Neural cell (in vitro differentiated cells): ENCODE data around the gene DSCAM. TPM values are rescaled to one million over a fixed set of nuclear protein-coding genes. Genes with fewer than 3 reads are reported as not detected.

Source experiments
- H2AFZ ChIP-seq: fragments of 200-600, 300-800 bp; sonication (generic), shearing (Covaris generic); 2 replicates; pipeline ENCODE4 v1.6.0; 2014; ENCODE audit warnings: low read depth, mild to moderate bottlenecking, antibody characterized with exemption, low read length, moderate library complexity
- H3F3A ChIP-seq: fragments of 200-600 bp; shearing (Covaris generic); 2 replicates; pipeline ENCODE4 v1.6.1; 2016; ENCODE audit warnings: mild to moderate bottlenecking, moderate library complexity, mixed read lengths, antibody characterized with exemption, low read length; ENCODE audit not compliant: insufficient read depth, poor library complexity, severe bottlenecking
- H3K27ac ChIP-seq: fragments of 200-600, 300-800 bp; sonication (generic), shearing (Covaris generic); 2 replicates; pipeline ENCODE4 v1.5.1; 2014; ENCODE audit warnings: mild to moderate bottlenecking, low read length, moderate library complexity
- H3K27me3 ChIP-seq: fragments of 300-800, 200-600 bp; sonication (generic), shearing (Covaris generic); 2 replicates; pipeline ENCODE4 v1.6.0; 2014; ENCODE audit warnings: mild to moderate bottlenecking, low read depth, low read length, moderate library complexity; ENCODE audit not compliant: insufficient read depth
- H3K36me3 ChIP-seq: fragments of 300-800, 200-600 bp; sonication (generic), shearing (Covaris generic); 2 replicates; pipeline ENCODE4 v1.5.1; 2014; ENCODE audit warnings: mild to moderate bottlenecking, antibody characterized with exemption, low read length, moderate library complexity; ENCODE audit not compliant: insufficient read depth
- H3K4me2 ChIP-seq: fragments of 300-800, 200-600 bp; sonication (generic), shearing (Covaris generic); 2 replicates; pipeline ENCODE4 v1.6.0; 2014; ENCODE audit warnings: mild to moderate bottlenecking, low read length
- H3K4me3 ChIP-seq: fragments of 300-800, 200-600 bp; sonication (generic), shearing (Covaris generic); 2 replicates; pipeline ENCODE4 v1.5.1; 2014; ENCODE audit warnings: mild to moderate bottlenecking, low read length, moderate library complexity
- H3K79me2 ChIP-seq: fragments of 200-600 bp; shearing (Covaris generic); replicated peaks from 2 replicates; pipeline ENCODE4 v1.6.0; 2014; ENCODE audit warnings: mild to moderate bottlenecking, low read length, moderate library complexity; ENCODE audit not compliant: insufficient read depth
- H3K9ac ChIP-seq: fragments of 300-800, 200-600 bp; sonication (generic), shearing (Covaris generic); 2 replicates; pipeline ENCODE4 v1.6.1; 2016; ENCODE audit warnings: mild to moderate bottlenecking, low read length, mixed read lengths
- H3K9me2 ChIP-seq: fragments of 200-600 bp; shearing (Covaris generic); 2 replicates; pipeline ENCODE4 v1.6.1; 2016; ENCODE audit warnings: mild to moderate bottlenecking, low read length, mixed read lengths; ENCODE audit not compliant: insufficient read depth
- H3K9me3 ChIP-seq: fragments of 200-600, 300-800 bp; sonication (generic), shearing (Covaris generic); 2 replicates; pipeline ENCODE4 v1.6.1; 2016; ENCODE audit warnings: mild to moderate bottlenecking, mixed run types, low read length, moderate library complexity, mixed read lengths
- H4K20me1 ChIP-seq: fragments of 200-600 bp; shearing (Covaris generic); 2 replicates; pipeline ENCODE4 v1.6.1; 2016; ENCODE audit warnings: mild to moderate bottlenecking, mixed run types; ENCODE audit not compliant: insufficient read depth
- EP300 ChIP-seq: fragments of 450-650 bp; conservative IDR thresholded peaks from 2 replicates; pipeline ENCODE4 v1.6.1; 2014; ENCODE audit warnings: antibody characterized with exemption, mild to moderate bottlenecking, moderate library complexity; ENCODE audit not compliant: poor library complexity, severe bottlenecking
- EZH2 ChIP-seq: fragments of 200-600, 300-800 bp; shearing (Covaris generic), sonication (generic); IDR thresholded peaks from 2 replicates; pipeline ENCODE4 v1.6.1; 2014; ENCODE audit warnings: antibody characterized with exemption, low read length, borderline replicate concordance, mild to moderate bottlenecking; ENCODE audit not compliant: insufficient read depth, poor library complexity, severe bottlenecking
- MXI1 ChIP-seq: fragments of 450-650 bp; conservative IDR thresholded peaks from 2 replicates; pipeline ENCODE4 v1.6.1; 2014; ENCODE audit warnings: antibody characterized with exemption, mild to moderate bottlenecking; ENCODE audit not compliant: poor library complexity, severe bottlenecking
- POLR2AphosphoS5 ChIP-seq: IDR thresholded peaks from 2 replicates; pipeline ENCODE4 v1.6.1; 2012
- RAD21 ChIP-seq: fragments of 450-650 bp; conservative IDR thresholded peaks from 2 replicates; pipeline ENCODE4 v1.6.1; 2014; ENCODE audit warnings: antibody characterized with exemption, mild to moderate bottlenecking, moderate library complexity
- SMC3 ChIP-seq: fragments of 450-650 bp; conservative IDR thresholded peaks from 2 replicates; pipeline ENCODE4 v1.6.1; 2014; ENCODE audit warnings: antibody characterized with exemption, mild to moderate bottlenecking, moderate library complexity; ENCODE audit not compliant: poor library complexity
- TAF1 ChIP-seq: IDR thresholded peaks from 2 replicates; pipeline ENCODE4 v1.6.1; 2012; ENCODE audit warnings: low read depth
- polyA plus RNA-seq: library from polyadenylated mRNA; depleted of rRNA; stranded (reverse); fragments of >200 nt; gene quantifications from 2 replicates; pipeline ENCODE4 v1.2.3, GENCODE V29; 2014
- TF ChIP-seq, protein P1 (sequence below): IDR thresholded peaks from 2 replicates; pipeline ENCODE4 v1.6.1; 2012; ENCODE audit warnings: borderline replicate concordance
- TF ChIP-seq, protein P2 (sequence below): fragments of 450-650 bp; IDR thresholded peaks from 2 replicates; pipeline ENCODE4 v1.5.1; 2014; ENCODE audit warnings: antibody characterized with exemption, mild to moderate bottlenecking, moderate library complexity; ENCODE audit not compliant: poor library complexity, severe bottlenecking

Gene DSCAM
- polyA plus RNA-seq, 1 donor from 2014 or later: 5.3 TPM

DNA sequence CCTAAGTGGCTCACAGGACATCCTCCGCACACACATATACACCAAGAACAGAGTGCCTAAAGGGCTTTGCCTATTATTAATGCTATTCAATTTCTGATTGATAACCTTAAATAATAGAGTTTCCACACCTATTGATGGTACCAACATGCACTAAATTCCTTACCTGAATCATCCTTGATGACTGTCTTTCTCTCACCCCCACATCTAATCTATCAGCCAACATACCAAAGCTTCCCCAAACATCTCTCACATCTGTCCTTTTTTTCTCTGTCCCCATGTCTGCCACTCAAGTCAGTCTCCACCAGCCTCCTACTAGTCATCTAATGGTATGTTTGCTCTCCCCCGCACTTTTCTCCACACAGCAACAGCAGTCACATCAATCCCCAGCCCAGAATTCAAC, 174.4 kb downstream of the DSCAM start:
- H3K9me3 ChIP-seq: no peaks in the 10 kb centered on the region
- H3K36me3 ChIP-seq: no peaks in the 10 kb centered on the region
- no peak overlapping the region for H3K9ac ChIP-seq
- H3K27me3 ChIP-seq: no peaks in the 10 kb centered on the region
- H3K27ac ChIP-seq: no peak overlapping the region
- no peak overlapping the region for H2AFZ ChIP-seq
- H3K79me2 ChIP-seq: no peaks in the 10 kb centered on the region
- no peaks in the 10 kb centered on the region for H4K20me1 ChIP-seq
- no peak for TF ChIP-seq EZH2
- TF ChIP-seq, protein P1, sequence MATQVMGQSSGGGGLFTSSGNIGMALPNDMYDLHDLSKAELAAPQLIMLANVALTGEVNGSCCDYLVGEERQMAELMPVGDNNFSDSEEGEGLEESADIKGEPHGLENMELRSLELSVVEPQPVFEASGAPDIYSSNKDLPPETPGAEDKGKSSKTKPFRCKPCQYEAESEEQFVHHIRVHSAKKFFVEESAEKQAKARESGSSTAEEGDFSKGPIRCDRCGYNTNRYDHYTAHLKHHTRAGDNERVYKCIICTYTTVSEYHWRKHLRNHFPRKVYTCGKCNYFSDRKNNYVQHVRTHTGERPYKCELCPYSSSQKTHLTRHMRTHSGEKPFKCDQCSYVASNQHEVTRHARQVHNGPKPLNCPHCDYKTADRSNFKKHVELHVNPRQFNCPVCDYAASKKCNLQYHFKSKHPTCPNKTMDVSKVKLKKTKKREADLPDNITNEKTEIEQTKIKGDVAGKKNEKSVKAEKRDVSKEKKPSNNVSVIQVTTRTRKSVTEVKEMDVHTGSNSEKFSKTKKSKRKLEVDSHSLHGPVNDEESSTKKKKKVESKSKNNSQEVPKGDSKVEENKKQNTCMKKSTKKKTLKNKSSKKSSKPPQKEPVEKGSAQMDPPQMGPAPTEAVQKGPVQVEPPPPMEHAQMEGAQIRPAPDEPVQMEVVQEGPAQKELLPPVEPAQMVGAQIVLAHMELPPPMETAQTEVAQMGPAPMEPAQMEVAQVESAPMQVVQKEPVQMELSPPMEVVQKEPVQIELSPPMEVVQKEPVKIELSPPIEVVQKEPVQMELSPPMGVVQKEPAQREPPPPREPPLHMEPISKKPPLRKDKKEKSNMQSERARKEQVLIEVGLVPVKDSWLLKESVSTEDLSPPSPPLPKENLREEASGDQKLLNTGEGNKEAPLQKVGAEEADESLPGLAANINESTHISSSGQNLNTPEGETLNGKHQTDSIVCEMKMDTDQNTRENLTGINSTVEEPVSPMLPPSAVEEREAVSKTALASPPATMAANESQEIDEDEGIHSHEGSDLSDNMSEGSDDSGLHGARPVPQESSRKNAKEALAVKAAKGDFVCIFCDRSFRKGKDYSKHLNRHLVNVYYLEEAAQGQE: no peak
- TF ChIP-seq POLR2AphosphoS5: no peak
- H3F3A ChIP-seq: peaks cover 2% of the 10 kb centered on the region
- H3K4me2 ChIP-seq: no peak overlapping the region
- no peak overlapping the region for H3K4me3 ChIP-seq
- no peaks in the 10 kb centered on the region for H3K9me2 ChIP-seq

DNA sequence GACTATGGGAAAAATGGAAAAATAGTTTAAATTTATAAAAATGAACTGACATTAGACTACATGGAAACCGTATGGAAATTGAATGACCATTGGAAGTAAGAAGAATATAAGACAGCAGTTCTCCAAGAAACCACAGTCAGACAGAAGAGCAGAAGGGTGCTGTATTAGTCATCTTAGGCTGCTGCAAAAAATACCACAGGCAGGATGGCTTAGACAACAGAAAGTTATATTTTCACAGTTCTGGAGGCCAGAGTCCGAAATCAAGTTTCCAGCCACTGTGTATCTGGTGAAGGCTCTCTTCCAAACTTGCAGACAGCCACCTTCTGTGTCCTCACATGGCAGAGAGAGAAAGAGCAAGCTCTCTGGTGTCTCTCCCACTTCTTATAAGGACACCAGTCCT, 175.2 kb downstream of the DSCAM start:
- Histone ChIP-seq H3K27me3 (no peaks in the 10 kb centered on the region), H3F3A (peaks cover 2% of the 10 kb centered on the region), H3K27ac (no peak overlapping the region), H4K20me1 (no peaks in the 10 kb centered on the region), H3K4me2 (no peak overlapping the region), H3K9ac (no peak overlapping the region), H3K79me2 (no peaks in the 10 kb centered on the region), H3K4me3 (no peak overlapping the region), H3K9me2 (no peaks in the 10 kb centered on the region), H3K36me3 (no peaks in the 10 kb centered on the region), H3K9me3 (no peaks in the 10 kb centered on the region), H2AFZ (no peak overlapping the region)
- TF ChIP-seq SMC3 (no peak), RAD21 (no peak), EP300 (no peak), POLR2AphosphoS5 (no peak), TAF1 (no peak), MXI1 (no peak), EZH2 (no peak)
- TF ChIP-seq, protein P1: no peak
- TF ChIP-seq, protein P2, sequence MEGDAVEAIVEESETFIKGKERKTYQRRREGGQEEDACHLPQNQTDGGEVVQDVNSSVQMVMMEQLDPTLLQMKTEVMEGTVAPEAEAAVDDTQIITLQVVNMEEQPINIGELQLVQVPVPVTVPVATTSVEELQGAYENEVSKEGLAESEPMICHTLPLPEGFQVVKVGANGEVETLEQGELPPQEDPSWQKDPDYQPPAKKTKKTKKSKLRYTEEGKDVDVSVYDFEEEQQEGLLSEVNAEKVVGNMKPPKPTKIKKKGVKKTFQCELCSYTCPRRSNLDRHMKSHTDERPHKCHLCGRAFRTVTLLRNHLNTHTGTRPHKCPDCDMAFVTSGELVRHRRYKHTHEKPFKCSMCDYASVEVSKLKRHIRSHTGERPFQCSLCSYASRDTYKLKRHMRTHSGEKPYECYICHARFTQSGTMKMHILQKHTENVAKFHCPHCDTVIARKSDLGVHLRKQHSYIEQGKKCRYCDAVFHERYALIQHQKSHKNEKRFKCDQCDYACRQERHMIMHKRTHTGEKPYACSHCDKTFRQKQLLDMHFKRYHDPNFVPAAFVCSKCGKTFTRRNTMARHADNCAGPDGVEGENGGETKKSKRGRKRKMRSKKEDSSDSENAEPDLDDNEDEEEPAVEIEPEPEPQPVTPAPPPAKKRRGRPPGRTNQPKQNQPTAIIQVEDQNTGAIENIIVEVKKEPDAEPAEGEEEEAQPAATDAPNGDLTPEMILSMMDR: no peak
